ENCODE results near the gene PRKCH.

PRKCH gene

DNA sequence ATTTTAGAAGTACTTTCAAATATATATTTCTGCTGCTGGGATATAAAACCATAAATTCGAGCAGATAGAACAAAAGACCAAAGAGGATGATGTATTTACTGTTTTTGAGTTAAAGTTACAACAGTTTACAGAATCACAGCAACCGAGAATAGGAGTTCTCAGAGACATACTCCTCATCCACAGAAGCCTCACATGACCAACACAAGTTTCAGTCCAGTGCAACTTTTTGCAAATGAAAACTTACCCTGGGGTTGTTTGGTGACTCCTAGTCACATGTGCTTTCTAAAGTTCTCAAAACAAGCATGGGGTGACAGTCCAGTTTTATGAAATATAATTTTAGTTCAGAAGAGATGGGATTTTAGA is 117.1 kb downstream of the PRKCH start:
- ChIA-PET POLR2A (no interaction called here), CTCF (interaction anchor here (1.2 kb wide), 1 partner anchor 142 kb away, joined by 4 read pairs; no protein-coding TSS in a partner anchor)
- TF ChIP-seq ZNF302 (tag by site-specific recombination; IDR thresholded peaks at IDR 0.05; ENCODE audit: low read depth) (no peak), ZNF677 (tag by site-specific recombination; IDR thresholded peaks at IDR 0.05) (peak; percentile 45; the same call in 1 of the 2 replicates), ZNF202 (tag by site-specific recombination; IDR thresholded peaks at IDR 0.05; ENCODE audit: borderline replicate concordance) (no peak), ZNF76 (tag by site-specific recombination; IDR thresholded peaks at IDR 0.05; ENCODE audit: borderline replicate concordance, low read depth) (no peak), ZNF623 (tag by site-specific recombination; IDR thresholded peaks at IDR 0.05) (no peak), ZNF792 (tag by site-specific recombination; IDR thresholded peaks at IDR 0.05) (no peak), ZNF521 (tag by site-specific recombination; IDR thresholded peaks at IDR 0.05) (no peak), MEIS1 (CRISPR knock-in tag; IDR thresholded peaks at IDR 0.05; ENCODE audit: borderline replicate concordance) (no peak)
- Histone ChIP-seq H3K36me3 (ENCODE audit: control insufficient read depth in 2 of 2, insufficient read depth in 1 of 2, low read length in 2 of 2) (no peaks in the 10 kb centered on the region), H3K4me3 (ENCODE audit: low read depth, low read length) (no peak overlapping the region), H3K27ac (ENCODE audit: extremely low read depth, low read depth, low read length) (no peak overlapping the region), H3K4me1 (ENCODE audit: control insufficient read depth, insufficient read depth, low read length) (peaks cover 20% of the 10 kb centered on the region), H3K9me3 (ENCODE audit: control insufficient read depth, insufficient read depth, low read depth, low read length) (no peaks in the 10 kb centered on the region)

DNA sequence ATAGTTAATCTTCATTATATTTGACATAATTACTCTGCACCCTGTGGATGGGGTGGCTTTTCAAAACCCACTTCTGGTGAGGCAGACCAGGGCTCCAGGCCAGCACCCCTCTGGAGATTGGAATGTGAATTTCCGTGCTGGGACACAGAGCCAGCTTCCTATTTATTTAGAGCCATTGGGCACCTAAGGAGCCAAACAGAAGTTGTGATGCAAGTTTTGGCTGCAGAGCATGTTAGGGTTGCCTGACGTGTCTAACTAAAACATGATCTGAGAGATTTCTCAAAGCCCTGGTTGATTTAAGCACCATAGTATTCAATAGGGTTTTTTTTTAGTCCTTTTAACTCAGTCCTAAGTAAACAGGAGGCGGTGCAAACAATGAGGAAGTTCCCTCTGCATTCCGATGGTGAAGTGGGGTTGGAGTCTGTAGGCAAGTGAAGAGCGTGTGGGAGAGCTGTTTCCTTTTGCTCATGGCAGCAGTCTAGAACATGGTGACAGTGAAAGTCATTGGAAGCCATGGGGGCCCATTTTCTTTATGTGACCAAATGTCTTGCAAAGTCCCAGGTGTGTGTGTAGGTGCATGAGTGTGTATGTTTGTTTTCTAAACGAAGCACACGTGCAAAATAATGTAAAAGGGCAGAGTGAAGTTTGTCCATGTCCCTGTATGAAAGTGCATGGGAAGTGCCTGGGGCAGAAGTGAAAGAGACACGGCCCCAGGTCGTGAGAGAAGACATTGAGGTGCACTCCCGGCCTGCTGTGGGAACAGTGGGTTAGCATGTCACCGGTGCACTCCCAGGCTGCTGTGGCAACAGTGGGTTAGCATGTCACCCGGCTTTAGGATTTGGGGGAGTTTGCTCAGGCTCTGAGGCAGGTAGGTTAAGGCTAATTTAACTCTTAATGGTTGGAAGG is 117.7 kb downstream of the PRKCH start:
- ChIA-PET CTCF (interaction anchor here (1.2 kb wide), 1 partner anchor 142 kb away, joined by 4 read pairs; no protein-coding TSS in a partner anchor), POLR2A (no interaction called here)
- no peak overlapping the region for H3K4me3 ChIP-seq (ENCODE audit: low read depth, low read length)
- peaks cover 22% of the 10 kb centered on the region for H3K4me1 ChIP-seq (ENCODE audit: control insufficient read depth, insufficient read depth, low read length)
- H3K27ac ChIP-seq (ENCODE audit: extremely low read depth, low read depth, low read length) = no peak overlapping the region
- H3K9me3 ChIP-seq (ENCODE audit: control insufficient read depth, insufficient read depth, low read depth, low read length) = no peaks in the 10 kb centered on the region
- H3K36me3 ChIP-seq (ENCODE audit: control insufficient read depth in 2 of 2, insufficient read depth in 1 of 2, low read length in 2 of 2) = no peaks in the 10 kb centered on the region
- no peak for TF ChIP-seq ZNF501 (tag by site-specific recombination; IDR thresholded peaks at IDR 0.05)
- peak; percentile 78; the same call in 1 of the 2 replicates for TF ChIP-seq ZNF629 (tag by site-specific recombination; IDR thresholded peaks at IDR 0.05)
- TF ChIP-seq, protein P1, sequence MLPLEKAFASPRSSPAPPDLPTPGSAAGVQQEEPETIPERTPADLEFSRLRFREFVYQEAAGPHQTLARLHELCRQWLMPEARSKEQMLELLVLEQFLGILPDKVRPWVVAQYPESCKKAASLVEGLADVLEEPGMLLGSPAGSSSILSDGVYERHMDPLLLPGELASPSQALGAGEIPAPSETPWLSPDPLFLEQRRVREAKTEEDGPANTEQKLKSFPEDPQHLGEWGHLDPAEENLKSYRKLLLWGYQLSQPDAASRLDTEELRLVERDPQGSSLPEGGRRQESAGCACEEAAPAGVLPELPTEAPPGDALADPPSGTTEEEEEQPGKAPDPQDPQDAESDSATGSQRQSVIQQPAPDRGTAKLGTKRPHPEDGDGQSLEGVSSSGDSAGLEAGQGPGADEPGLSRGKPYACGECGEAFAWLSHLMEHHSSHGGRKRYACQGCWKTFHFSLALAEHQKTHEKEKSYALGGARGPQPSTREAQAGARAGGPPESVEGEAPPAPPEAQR (tag by site-specific recombination; IDR thresholded peaks at IDR 0.05) = no peak
- TF ChIP-seq ZNF266 (tag by site-specific recombination; IDR thresholded peaks at IDR 0.05; ENCODE audit: low read depth) = no peak
- TF ChIP-seq, protein P2, sequence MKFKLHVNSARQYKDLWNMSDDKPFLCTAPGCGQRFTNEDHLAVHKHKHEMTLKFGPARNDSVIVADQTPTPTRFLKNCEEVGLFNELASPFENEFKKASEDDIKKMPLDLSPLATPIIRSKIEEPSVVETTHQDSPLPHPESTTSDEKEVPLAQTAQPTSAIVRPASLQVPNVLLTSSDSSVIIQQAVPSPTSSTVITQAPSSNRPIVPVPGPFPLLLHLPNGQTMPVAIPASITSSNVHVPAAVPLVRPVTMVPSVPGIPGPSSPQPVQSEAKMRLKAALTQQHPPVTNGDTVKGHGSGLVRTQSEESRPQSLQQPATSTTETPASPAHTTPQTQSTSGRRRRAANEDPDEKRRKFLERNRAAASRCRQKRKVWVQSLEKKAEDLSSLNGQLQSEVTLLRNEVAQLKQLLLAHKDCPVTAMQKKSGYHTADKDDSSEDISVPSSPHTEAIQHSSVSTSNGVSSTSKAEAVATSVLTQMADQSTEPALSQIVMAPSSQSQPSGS (tag by site-specific recombination; IDR thresholded peaks at IDR 0.05; ENCODE audit: low read depth) = no peak
- 0 out of 2 replicates have a peak, but pooled peaks have one; percentile 36 for TF ChIP-seq ZBTB20 (tag by site-specific recombination; IDR thresholded peaks at IDR 0.05)
- TF ChIP-seq GLI2 (tag by site-specific recombination; IDR thresholded peaks at IDR 0.05; ENCODE audit: borderline replicate concordance, low read depth) = no peak
- no peak for TF ChIP-seq TRIM28 (IDR thresholded peaks at IDR 0.05; ENCODE audit: borderline replicate concordance, low read length)
- no peak for TF ChIP-seq ZNF121 (tag by site-specific recombination; IDR thresholded peaks at IDR 0.05)
- TF ChIP-seq, protein P3, sequence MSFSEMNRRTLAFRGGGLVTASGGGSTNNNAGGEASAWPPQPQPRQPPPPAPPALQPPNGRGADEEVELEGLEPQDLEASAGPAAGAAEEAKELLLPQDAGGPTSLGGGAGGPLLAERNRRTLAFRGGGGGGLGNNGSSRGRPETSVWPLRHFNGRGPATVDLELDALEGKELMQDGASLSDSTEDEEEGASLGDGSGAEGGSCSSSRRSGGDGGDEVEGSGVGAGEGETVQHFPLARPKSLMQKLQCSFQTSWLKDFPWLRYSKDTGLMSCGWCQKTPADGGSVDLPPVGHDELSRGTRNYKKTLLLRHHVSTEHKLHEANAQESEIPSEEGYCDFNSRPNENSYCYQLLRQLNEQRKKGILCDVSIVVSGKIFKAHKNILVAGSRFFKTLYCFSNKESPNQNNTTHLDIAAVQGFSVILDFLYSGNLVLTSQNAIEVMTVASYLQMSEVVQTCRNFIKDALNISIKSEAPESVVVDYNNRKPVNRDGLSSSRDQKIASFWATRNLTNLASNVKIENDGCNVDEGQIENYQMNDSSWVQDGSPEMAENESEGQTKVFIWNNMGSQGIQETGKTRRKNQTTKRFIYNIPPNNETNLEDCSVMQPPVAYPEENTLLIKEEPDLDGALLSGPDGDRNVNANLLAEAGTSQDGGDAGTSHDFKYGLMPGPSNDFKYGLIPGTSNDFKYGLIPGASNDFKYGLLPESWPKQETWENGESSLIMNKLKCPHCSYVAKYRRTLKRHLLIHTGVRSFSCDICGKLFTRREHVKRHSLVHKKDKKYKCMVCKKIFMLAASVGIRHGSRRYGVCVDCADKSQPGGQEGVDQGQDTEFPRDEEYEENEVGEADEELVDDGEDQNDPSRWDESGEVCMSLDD (tag by site-specific recombination; IDR thresholded peaks at IDR 0.05) = no peak
- TF ChIP-seq ZNF76 (tag by site-specific recombination; IDR thresholded peaks at IDR 0.05; ENCODE audit: borderline replicate concordance, low read depth) = no peak
- TF ChIP-seq ZNF140 (tag by site-specific recombination; IDR thresholded peaks at IDR 0.05) = no peak
- peak; percentile 60; the same call in 1 of the 2 replicates for TF ChIP-seq ZNF600 (tag by site-specific recombination; IDR thresholded peaks at IDR 0.05)
- TF ChIP-seq, protein P4, sequence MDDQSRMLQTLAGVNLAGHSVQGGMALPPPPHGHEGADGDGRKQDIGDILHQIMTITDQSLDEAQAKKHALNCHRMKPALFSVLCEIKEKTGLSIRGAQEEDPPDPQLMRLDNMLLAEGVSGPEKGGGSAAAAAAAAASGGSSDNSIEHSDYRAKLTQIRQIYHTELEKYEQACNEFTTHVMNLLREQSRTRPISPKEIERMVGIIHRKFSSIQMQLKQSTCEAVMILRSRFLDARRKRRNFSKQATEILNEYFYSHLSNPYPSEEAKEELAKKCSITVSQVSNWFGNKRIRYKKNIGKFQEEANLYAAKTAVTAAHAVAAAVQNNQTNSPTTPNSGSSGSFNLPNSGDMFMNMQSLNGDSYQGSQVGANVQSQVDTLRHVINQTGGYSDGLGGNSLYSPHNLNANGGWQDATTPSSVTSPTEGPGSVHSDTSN (CRISPR knock-in tag; IDR thresholded peaks at IDR 0.05) = no peak
- TF ChIP-seq YY1 (tag by site-specific recombination; IDR thresholded peaks at IDR 0.05) = no peak
- TF ChIP-seq, protein P5, sequence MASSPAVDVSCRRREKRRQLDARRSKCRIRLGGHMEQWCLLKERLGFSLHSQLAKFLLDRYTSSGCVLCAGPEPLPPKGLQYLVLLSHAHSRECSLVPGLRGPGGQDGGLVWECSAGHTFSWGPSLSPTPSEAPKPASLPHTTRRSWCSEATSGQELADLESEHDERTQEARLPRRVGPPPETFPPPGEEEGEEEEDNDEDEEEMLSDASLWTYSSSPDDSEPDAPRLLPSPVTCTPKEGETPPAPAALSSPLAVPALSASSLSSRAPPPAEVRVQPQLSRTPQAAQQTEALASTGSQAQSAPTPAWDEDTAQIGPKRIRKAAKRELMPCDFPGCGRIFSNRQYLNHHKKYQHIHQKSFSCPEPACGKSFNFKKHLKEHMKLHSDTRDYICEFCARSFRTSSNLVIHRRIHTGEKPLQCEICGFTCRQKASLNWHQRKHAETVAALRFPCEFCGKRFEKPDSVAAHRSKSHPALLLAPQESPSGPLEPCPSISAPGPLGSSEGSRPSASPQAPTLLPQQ (tag by site-specific recombination; IDR thresholded peaks at IDR 0.05) = no peak; the same call in 1 of the 2 replicates
- TF ChIP-seq ZNF202 (tag by site-specific recombination; IDR thresholded peaks at IDR 0.05; ENCODE audit: borderline replicate concordance) = no peak
- TF ChIP-seq ZNF660 (tag by site-specific recombination; IDR thresholded peaks at IDR 0.05) = 0 out of 2 replicates have a peak, but pooled peaks have one; percentile 37
- no peak for TF ChIP-seq ZNF677 (tag by site-specific recombination; IDR thresholded peaks at IDR 0.05)
- TF ChIP-seq ZIC2 (tag by site-specific recombination; IDR thresholded peaks at IDR 0.05) = peak; percentile 72
